ENCODE measurements around the gene TMEM150A.

DNA sequence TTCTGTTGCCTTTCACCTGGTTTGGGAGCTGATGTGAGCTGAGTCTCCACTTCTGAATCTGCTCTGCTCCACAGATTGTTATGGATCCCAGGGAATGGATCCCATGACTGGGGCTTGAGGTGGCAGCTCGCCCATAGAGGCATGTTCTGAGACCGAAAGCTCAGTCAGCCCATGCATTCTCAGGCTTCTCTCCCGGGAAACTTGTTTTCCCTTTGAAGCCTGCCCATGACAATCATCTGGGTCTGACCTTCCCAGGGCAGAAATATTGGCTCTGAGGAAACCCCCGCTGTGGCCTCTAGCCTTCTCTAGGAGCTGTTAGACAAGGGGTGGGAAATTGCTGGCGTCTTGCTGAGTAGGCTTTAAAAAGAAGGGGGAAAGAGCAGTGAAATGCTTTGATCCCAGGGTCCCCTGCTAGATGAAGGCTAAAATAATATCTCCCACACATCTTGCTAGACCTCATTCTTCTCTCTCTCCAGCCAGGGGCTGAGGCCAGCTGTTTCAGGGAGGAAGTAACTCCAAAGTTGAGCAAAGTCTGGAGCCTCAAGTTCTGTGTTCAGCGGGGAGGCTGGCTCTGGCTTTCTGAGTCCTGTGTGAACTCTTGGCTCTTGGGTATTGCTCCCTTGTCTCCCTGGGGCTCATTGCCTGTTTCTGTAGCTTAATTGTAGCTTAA is 23.1 kb downstream of the TMEM150A start:
- no peak for TF ChIP-seq CTCF (conservative IDR thresholded peaks at IDR 0.05; ENCODE audit: low read length)
- no peak for TF ChIP-seq EZH2phosphoT487 (IDR thresholded peaks at IDR 0.05; ENCODE audit: borderline replicate concordance)

All from Loucy (cell line).